GM06990 (cell line): Measurements from ENCODE around the gene TSC22D3.
"Not testable (repeated sequence)": the region's sequence is repeated elsewhere in the genome, so short reads cannot be mapped to it uniquely, and the experiment has no call there.

Experiments used
- DNase-seq: peaks from one replicate; pipeline ENCODE4 v3.0.0-alpha.2; 2011; ENCODE audit not compliant: insufficient read length; ENCODE audit errors: extremely low read depth
- H3K27me3 ChIP-seq: replicated peaks from 2 replicates; pipeline ENCODE4 v1.6.0; 2011; ENCODE audit warnings: low read length; ENCODE audit not compliant: control insufficient read depth, insufficient read depth
- H3K36me3 ChIP-seq: 2 replicates; pipeline ENCODE4 v1.5.1; 2011; ENCODE audit warnings: low read length; ENCODE audit not compliant: control insufficient read depth, insufficient read depth
- H3K4me3 ChIP-seq: replicated peaks from 2 replicates; pipeline ENCODE4 v1.5.1; 2011; ENCODE audit warnings: low read depth, mild to moderate bottlenecking, control low read depth, low read length
- TF ChIP-seq, protein P1 (sequence below): IDR thresholded peaks from 2 replicates; pipeline ENCODE4 v1.5.1; 2011; ENCODE audit warnings: low read length, control low read depth, mild to moderate bottlenecking, inconsistent platforms; ENCODE audit not compliant: insufficient read depth, poor library complexity, severe bottlenecking

Gene TSC22D3

GRCh38 chrX:107669261-107669660 is 106.3 kb downstream of the TSC22D3 start:
- H3K27me3 ChIP-seq = no peaks in the 10 kb centered on the region
- H3K4me3 ChIP-seq = no peak overlapping the region
- DNase-seq = no peak
- TF ChIP-seq, protein P1, sequence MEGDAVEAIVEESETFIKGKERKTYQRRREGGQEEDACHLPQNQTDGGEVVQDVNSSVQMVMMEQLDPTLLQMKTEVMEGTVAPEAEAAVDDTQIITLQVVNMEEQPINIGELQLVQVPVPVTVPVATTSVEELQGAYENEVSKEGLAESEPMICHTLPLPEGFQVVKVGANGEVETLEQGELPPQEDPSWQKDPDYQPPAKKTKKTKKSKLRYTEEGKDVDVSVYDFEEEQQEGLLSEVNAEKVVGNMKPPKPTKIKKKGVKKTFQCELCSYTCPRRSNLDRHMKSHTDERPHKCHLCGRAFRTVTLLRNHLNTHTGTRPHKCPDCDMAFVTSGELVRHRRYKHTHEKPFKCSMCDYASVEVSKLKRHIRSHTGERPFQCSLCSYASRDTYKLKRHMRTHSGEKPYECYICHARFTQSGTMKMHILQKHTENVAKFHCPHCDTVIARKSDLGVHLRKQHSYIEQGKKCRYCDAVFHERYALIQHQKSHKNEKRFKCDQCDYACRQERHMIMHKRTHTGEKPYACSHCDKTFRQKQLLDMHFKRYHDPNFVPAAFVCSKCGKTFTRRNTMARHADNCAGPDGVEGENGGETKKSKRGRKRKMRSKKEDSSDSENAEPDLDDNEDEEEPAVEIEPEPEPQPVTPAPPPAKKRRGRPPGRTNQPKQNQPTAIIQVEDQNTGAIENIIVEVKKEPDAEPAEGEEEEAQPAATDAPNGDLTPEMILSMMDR = no peak
- no peaks in the 10 kb centered on the region for H3K36me3 ChIP-seq

DNA sequence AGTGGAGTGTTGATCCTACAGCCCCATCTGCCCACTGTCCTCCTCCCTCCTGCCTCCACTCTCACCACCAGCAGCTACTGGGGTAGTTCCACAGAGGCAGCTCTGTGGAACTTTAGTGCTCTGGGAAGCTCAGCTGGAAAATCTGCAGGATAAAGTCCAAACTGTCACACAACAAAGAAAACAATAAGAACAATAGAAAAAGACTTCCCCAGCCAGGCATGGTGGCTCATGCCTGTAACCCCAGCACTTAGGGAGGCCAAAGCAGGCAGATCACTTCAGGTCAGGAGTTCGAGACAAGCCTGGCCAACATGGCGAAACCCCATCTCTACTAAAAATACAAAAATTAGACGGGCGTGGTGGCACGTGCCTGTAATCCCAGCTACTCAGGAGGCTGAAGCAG is 106.9 kb downstream of the TSC22D3 start:
- H3K4me3 ChIP-seq, DNase-seq, H3K36me3 ChIP-seq, H3K27me3 ChIP-seq: not testable (repeated sequence)

DNA sequence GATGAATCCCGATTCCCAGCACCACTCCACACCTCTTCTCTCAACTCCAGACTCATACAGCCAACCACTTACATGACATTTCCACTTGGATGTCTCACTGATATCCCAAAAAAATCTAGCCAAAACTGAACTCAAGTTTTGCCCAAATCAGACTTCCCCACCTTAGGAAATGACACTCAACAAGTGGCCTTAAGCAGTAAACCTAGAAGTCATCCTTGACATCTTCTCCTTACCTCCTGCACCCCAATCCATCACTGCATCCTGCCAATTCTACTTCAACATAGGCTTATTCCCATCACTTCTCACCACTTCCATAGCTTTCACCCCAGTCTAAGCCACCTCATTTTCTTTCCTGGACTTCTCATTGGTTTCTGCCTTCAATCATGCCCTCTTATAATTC is 108.2 kb downstream of the TSC22D3 start:
- TF ChIP-seq, protein P1 = no peak
- Histone ChIP-seq H3K4me3 (no peak overlapping the region), H3K36me3 (no peaks in the 10 kb centered on the region), H3K27me3 (no peaks in the 10 kb centered on the region)
- DNase-seq = no peak

DNA sequence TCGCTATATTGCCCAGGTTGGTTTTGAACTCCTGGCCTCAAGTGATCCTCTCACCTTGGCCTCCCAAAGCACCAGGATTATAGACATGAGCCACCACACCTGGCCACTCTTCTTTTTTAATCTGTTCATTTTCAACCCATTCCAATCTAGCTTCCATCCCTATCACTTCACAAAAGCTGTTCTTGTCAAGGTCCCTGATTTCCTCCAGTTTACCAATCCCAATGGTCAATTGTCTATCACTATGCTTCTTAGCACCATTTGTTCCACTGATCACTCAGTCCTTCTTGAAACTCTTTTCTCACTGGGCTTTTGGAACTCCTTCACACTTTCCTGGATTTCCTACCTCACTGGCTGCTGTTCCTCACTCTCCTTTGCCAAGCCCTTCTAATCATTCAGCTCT is 108.7 kb downstream of the TSC22D3 start:
- DNase-seq = no peak
- H3K36me3 ChIP-seq = no peaks in the 10 kb centered on the region
- no peak overlapping the region for H3K4me3 ChIP-seq
- TF ChIP-seq, protein P1 = no peak
- no peaks in the 10 kb centered on the region for H3K27me3 ChIP-seq
